DND-41 (cell line): ENCODE measurements around the gene KRTAP1-1.
"Not testable (repeated sequence)": the region's sequence is repeated elsewhere in the genome, so short reads cannot be mapped to it uniquely, and the experiment has no call there.

Experiments used
- ATAC-seq: fragments of 200-7000 bp; cut with Tn5 transposase; 3 replicates; pipeline ENCODE4 v1.9.1; 2021; ENCODE audit warnings: low read depth; ENCODE audit not compliant: insufficient read depth
- DNase-seq: peaks from one replicate; pipeline ENCODE4 v3.0.0-alpha.2; 2020
- H2AFZ ChIP-seq: 2 replicates; pipeline ENCODE4 v1.6.0; 2012; ENCODE audit warnings: low read depth, low read length
- H3K27ac ChIP-seq: 2 replicates; pipeline ENCODE4 v1.5.1; 2012; ENCODE audit warnings: low read length, inconsistent platforms
- H3K27me3 ChIP-seq: fragments of 200-600 bp; sonication (generic); 2 replicates; pipeline ENCODE4 v1.6.0; 2012; ENCODE audit warnings: low read length, mild to moderate bottlenecking, inconsistent platforms; ENCODE audit not compliant: insufficient read depth, poor library complexity
- H3K36me3 ChIP-seq: 2 replicates; pipeline ENCODE4 v1.5.1; 2012; ENCODE audit warnings: low read length, inconsistent platforms; ENCODE audit not compliant: insufficient read depth
- H3K4me1 ChIP-seq: 2 replicates; pipeline ENCODE4 v1.5.1; 2012; ENCODE audit warnings: mild to moderate bottlenecking, low read length; ENCODE audit not compliant: insufficient read depth
- H3K4me2 ChIP-seq: 2 replicates; pipeline ENCODE4 v1.6.0; 2012; ENCODE audit warnings: mild to moderate bottlenecking, moderate library complexity, low read length, inconsistent platforms; ENCODE audit not compliant: insufficient read depth
- H3K4me3 ChIP-seq, 2 experiments: fragments of 200-600 bp in 1 of 2; shearing (Covaris generic) in 1 of 2; 2 replicates each; pipeline ENCODE4 v1.5.1; 2012 to 2016; ENCODE audit warnings: inconsistent platforms in 2 of 2, low read length in 2 of 2, mild to moderate bottlenecking in 2 of 2, low read depth in 1 of 2, moderate library complexity in 1 of 2
- H3K79me2 ChIP-seq: 2 replicates; pipeline ENCODE4 v1.6.0; 2012; ENCODE audit warnings: low read length, inconsistent platforms; ENCODE audit not compliant: insufficient read depth
- H3K9ac ChIP-seq: 2 replicates; pipeline ENCODE4 v1.6.0; 2012; ENCODE audit warnings: low read depth, mild to moderate bottlenecking, inconsistent platforms, low read length, moderate library complexity
- H3K9me3 ChIP-seq: 2 replicates; pipeline ENCODE4 v1.5.1; 2012; ENCODE audit warnings: low read length, moderate library complexity, mild to moderate bottlenecking, inconsistent platforms; ENCODE audit not compliant: insufficient read depth, severe bottlenecking
- H4K20me1 ChIP-seq: 2 replicates; pipeline ENCODE4 v1.6.0; 2012; ENCODE audit warnings: low read length; ENCODE audit not compliant: insufficient read depth
- EZH2 ChIP-seq: IDR thresholded peaks from 3 replicates; pipeline ENCODE4 v1.6.1; 2012; ENCODE audit warnings: borderline replicate concordance, low read depth, mild to moderate bottlenecking, moderate library complexity, low read length, inconsistent platforms; ENCODE audit not compliant: severe bottlenecking
- TF ChIP-seq, protein P1 (sequence below): IDR thresholded peaks from 2 replicates; pipeline ENCODE4 v1.5.1; 2012; ENCODE audit warnings: borderline replicate concordance, low read length, moderate library complexity, mild to moderate bottlenecking; ENCODE audit not compliant: poor library complexity, severe bottlenecking; ENCODE audit errors: extremely low read depth

Gene KRTAP1-1

GRCh38 chr17:41058741-41059140 is 17.5 kb upstream of the KRTAP1-1 start:
- DNase-seq (no peak), ATAC-seq (no peak)
- H3K4me1 ChIP-seq, result no peaks in the 10 kb centered on the region
- no peaks in the 10 kb centered on the region for H3K36me3 ChIP-seq
- TF ChIP-seq, protein P1, sequence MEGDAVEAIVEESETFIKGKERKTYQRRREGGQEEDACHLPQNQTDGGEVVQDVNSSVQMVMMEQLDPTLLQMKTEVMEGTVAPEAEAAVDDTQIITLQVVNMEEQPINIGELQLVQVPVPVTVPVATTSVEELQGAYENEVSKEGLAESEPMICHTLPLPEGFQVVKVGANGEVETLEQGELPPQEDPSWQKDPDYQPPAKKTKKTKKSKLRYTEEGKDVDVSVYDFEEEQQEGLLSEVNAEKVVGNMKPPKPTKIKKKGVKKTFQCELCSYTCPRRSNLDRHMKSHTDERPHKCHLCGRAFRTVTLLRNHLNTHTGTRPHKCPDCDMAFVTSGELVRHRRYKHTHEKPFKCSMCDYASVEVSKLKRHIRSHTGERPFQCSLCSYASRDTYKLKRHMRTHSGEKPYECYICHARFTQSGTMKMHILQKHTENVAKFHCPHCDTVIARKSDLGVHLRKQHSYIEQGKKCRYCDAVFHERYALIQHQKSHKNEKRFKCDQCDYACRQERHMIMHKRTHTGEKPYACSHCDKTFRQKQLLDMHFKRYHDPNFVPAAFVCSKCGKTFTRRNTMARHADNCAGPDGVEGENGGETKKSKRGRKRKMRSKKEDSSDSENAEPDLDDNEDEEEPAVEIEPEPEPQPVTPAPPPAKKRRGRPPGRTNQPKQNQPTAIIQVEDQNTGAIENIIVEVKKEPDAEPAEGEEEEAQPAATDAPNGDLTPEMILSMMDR, result no peak
- no peak for TF ChIP-seq EZH2
- peaks cover 3% of the 10 kb centered on the region for H3K27me3 ChIP-seq
- no peaks in the 10 kb centered on the region for H3K79me2 ChIP-seq
- no peaks in the 10 kb centered on the region for H3K9me3 ChIP-seq
- H3K4me2 ChIP-seq, result no peak overlapping the region
- H3K9ac ChIP-seq, result no peak overlapping the region
- no peak overlapping the region for H3K27ac ChIP-seq
- no peak overlapping the region for H2AFZ ChIP-seq
- no peak overlapping the region for H3K4me3 ChIP-seq
- H4K20me1 ChIP-seq, result no peaks in the 10 kb centered on the region

GRCh38 chr17:41057547-41057946 is 16.3 kb upstream of the KRTAP1-1 start:
- Histone ChIP-seq H4K20me1 (no peaks in the 10 kb centered on the region), H3K4me1 (no peaks in the 10 kb centered on the region), H3K36me3 (no peaks in the 10 kb centered on the region), H3K27ac (no peak overlapping the region), H3K79me2 (no peaks in the 10 kb centered on the region), H3K4me2 (no peak overlapping the region), H3K9ac (no peak overlapping the region), H2AFZ (no peak overlapping the region), H3K4me3 (no peak overlapping the region), H3K9me3 (no peaks in the 10 kb centered on the region), H3K27me3 (peaks cover 3% of the 10 kb centered on the region)
- TF ChIP-seq EZH2, result no peak
- TF ChIP-seq, protein P1, result no peak
- no peak for DNase-seq
- ATAC-seq, result no peak

GRCh38 chr17:41055130-41055529 is 13.9 kb upstream of the KRTAP1-1 start, which contains the start of gene KRTAP2-2:
Gene KRTAP2-2 (minus strand): TSS chr17:41055230. CDS start chr17:41055211, 19 bp downstream.
- H3K27ac ChIP-seq, H3K9me3 ChIP-seq, H4K20me1 ChIP-seq, H3K4me2 ChIP-seq, H3K36me3 ChIP-seq, H3K27me3 ChIP-seq, H3K4me3 ChIP-seq, DNase-seq, ATAC-seq, H3K4me1 ChIP-seq, H3K79me2 ChIP-seq, H2AFZ ChIP-seq, H3K9ac ChIP-seq: not testable (repeated sequence)

DNA sequence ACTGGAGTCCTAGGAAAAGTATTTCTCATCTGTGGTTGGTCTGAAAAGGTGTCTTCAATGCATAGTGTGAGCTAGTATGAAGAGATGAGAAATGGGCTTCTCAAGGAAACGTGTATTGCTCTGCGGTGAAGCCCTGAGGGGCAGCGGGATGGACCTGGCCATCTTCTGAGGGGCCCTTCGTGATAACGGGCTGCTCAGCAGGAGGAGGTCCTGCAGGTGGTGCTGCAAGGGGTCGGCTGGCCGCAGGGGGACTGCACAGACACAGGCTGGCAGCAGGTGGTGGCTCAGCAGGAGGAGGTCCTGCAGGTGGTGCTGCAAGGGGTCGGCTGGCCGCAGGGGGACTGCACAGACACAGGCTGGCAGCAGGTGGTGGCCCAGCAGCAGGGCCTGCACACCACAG is 13.3 kb upstream of the KRTAP1-1 start:
- DNase-seq, H3K9me3 ChIP-seq: not testable (repeated sequence)

More for the DNA sequence above, 13.3 kb upstream of the KRTAP1-1 start:
- H3K4me3 ChIP-seq, H2AFZ ChIP-seq, H4K20me1 ChIP-seq, H3K4me2 ChIP-seq, ATAC-seq, H3K36me3 ChIP-seq, H3K27me3 ChIP-seq, H3K27ac ChIP-seq, H3K79me2 ChIP-seq, H3K9ac ChIP-seq, H3K4me1 ChIP-seq: not testable (repeated sequence)
